GM19372 (cell line): ENCODE measurements around the gene MOB3A.
"Not testable (repeated sequence)": the region's sequence is repeated elsewhere in the genome, so short reads cannot be mapped to it uniquely, and the experiment has no call there.

ENCODE experiments used
- ATAC-seq: cut with Tn5 transposase; IDR thresholded peaks from one replicate; pipeline ENCODE4 v1.9.1; 2021; ENCODE audit warnings: mild to moderate bottlenecking, low read depth, moderate library complexity; ENCODE audit not compliant: unreplicated experiment

MOB3A gene

GRCh38 chr19:2096034-2096479, at the start of gene MOB3A:
MOB3A (minus strand) TSS chr19:2096326; CDS start chr19:2078560, 17,766 bp downstream.
- peak; percentile 22 for ATAC-seq

- no peak for ATAC-seq
Measured at GRCh38 chr19:2145831-2146241, 49.7 kb upstream of the MOB3A start.

GRCh38 chr19:2144190-2144589, 48.1 kb upstream of the MOB3A start:
- no peak for ATAC-seq

GRCh38 chr19:2142173-2142829, 46.2 kb upstream of the MOB3A start:
- no peak for ATAC-seq

GRCh38 chr19:2140138-2140569, 44.0 kb upstream of the MOB3A start:
- no peak for ATAC-seq

GRCh38 chr19:2139385-2140137, 43.4 kb upstream of the MOB3A start:
- no peak for ATAC-seq

- ATAC-seq = no peak
Measured at GRCh38 chr19:2138061-2138728, 42.1 kb upstream of the MOB3A start.

GRCh38 chr19:2136796-2137195, 40.7 kb upstream of the MOB3A start:
- ATAC-seq = no peak

GRCh38 chr19:2135474-2136402, 39.6 kb upstream of the MOB3A start:
- no peak for ATAC-seq

- no peak for ATAC-seq
Measured at GRCh38 chr19:2132731-2133490, 36.8 kb upstream of the MOB3A start.

GRCh38 chr19:2132191-2132590, 36.1 kb upstream of the MOB3A start:
- no peak for ATAC-seq

- not testable (repeated sequence) for ATAC-seq
Measured at GRCh38 chr19:2131012-2131975, 35.2 kb upstream of the MOB3A start.

- no peak for ATAC-seq
Measured at GRCh38 chr19:2129892-2130770, 34.0 kb upstream of the MOB3A start.

GRCh38 chr19:2129486-2129885, 33.4 kb upstream of the MOB3A start:
- ATAC-seq = no peak

- ATAC-seq = no peak
Measured at GRCh38 chr19:2129022-2129421, 32.9 kb upstream of the MOB3A start.

GRCh38 chr19:2128252-2128651, 32.1 kb upstream of the MOB3A start:
- not testable (repeated sequence) for ATAC-seq

- ATAC-seq = no peak
Measured at GRCh38 chr19:2127758-2128157, 31.6 kb upstream of the MOB3A start.
